Subcutaneous adipose tissue (tissue), 4 donors: ENCODE results near the gene PRPS2. TPM values are rescaled to one million over a fixed set of nuclear protein-coding genes. Genes with fewer than 3 reads are reported as not detected.

Source experiments
- total RNA-seq, 4 donors: library from RNA; depleted of rRNA; stranded (reverse); fragments of >200 nt; gene quantifications; one replicate each; pipeline ENCODE4 v1.1.0, GENCODE V29; 2016
- TF ChIP-seq, protein P1 (sequence below): fragments of 450-650 bp; IDR thresholded peaks from one replicate; pipeline ENCODE4 v1.5.1; 2016; ENCODE audit warnings: low read depth, mild to moderate bottlenecking, control low read depth, antibody characterized with exemption, moderate library complexity

Gene PRPS2
- total RNA-seq: 10 to 100 TPM; 17.8 to 56.6 (median 25.5) TPM

DNA sequence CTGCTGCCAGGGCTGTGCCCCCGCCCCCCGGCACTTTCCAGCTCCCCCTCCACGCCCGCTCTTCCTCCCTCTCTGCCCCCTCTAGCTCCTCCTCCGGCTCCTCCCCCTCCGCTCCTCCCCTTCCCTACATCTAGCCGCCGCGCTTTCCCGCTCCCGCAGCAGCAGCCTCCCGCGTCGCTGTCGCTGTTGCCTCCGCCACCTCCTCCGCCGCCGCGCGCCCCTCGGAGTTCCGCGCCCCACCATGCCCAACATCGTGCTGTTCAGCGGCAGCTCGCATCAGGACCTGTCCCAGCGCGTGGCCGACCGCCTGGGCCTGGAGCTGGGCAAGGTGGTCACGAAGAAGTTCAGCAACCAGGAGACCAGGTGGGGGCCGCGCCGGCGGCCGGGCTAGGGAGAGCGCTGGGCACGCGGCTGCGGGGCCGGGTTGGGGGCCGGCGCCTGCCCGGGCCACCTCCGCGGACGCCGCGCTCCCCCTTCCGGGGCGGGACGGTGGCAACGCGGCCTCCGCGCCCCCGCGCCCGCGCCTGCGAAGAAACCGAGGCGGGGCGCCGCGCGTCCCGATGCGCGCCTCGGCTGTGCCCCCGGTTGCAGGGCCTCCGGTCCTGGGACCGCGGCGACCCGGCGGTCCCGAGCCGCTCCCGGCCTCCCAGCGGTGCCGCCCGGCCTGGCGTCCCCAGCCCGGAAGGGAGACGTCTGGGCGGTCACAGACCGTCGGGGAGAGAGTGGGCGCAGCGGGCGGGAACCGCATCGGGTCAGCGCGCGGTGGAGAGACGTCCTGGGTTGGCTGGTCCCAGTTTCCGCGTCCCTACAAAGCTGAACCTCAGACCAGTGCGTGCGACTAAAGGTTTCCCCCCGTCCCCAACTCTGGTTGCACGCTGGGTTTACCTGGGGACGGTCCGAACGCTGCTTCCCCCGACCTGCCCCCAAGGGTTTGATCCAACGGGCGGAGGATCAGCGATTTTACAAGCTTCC lies at the start of gene PRPS2:
Gene PRPS2, plus strand, starts transcription at position 156 of the 972 bp plus-strand sequence. Its CDS starts 86 bp downstream, at position 242.
- TF ChIP-seq, protein P1, sequence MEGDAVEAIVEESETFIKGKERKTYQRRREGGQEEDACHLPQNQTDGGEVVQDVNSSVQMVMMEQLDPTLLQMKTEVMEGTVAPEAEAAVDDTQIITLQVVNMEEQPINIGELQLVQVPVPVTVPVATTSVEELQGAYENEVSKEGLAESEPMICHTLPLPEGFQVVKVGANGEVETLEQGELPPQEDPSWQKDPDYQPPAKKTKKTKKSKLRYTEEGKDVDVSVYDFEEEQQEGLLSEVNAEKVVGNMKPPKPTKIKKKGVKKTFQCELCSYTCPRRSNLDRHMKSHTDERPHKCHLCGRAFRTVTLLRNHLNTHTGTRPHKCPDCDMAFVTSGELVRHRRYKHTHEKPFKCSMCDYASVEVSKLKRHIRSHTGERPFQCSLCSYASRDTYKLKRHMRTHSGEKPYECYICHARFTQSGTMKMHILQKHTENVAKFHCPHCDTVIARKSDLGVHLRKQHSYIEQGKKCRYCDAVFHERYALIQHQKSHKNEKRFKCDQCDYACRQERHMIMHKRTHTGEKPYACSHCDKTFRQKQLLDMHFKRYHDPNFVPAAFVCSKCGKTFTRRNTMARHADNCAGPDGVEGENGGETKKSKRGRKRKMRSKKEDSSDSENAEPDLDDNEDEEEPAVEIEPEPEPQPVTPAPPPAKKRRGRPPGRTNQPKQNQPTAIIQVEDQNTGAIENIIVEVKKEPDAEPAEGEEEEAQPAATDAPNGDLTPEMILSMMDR: no peak

DNA sequence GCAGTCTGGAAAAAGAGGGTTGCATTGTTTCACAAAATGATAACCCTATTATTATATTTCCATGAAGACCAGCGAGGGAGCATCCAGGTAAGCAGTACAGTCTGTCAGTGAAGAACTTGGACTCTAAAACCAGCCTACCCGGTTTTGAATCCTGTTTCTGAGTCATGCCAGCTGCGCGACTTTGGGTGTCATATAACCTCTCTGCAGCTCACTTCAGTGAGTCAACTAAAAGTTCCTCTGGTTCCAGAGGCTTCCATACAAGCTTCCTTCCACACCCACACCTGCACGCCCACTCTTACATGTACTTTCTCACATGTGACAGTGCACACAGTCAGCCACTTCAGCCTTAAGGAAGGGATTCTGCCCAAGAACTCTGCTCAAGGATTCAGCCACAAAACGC lies 49.8 kb upstream of the PRPS2 start:
- TF ChIP-seq, protein P1: no peak

DNA sequence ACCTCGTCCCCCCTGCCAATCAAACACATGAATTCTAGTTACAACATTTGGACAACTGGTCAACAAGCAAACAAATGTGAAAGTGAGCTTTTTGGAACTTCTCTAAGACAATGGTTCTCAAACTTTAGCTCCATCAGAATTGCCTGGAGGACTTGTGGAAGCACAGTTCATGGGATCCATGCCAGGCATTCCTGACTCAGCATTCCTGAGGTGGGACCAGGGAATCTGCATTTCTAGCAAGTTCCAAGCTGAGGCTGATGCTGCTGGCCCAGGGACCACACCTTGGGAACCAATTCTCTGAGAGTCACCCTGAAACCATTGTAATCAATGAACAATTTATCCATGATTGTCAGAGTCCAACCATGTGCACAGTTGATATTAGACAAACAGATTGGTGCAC lies 43.8 kb upstream of the PRPS2 start:
- TF ChIP-seq, protein P1: no peak

DNA sequence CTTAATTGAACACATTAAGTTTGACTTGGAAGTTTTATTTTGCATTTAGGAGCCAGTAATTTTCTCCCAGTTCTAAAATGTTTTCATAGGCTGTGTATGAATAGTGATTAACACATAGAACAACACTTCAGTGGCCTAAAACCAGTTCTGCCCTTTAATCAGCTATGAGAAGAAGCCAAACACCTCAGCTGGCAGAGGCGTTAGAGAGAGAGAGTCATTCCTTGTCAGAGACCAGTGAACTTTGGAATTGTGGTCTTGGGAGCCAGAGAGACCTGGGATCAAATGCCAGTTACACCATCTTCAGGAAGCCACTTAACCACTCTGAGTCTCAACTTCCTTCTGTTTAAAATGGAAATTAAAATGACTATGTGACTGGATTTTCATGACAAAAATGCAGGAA lies 39.3 kb upstream of the PRPS2 start:
- TF ChIP-seq, protein P1: no peak

DNA sequence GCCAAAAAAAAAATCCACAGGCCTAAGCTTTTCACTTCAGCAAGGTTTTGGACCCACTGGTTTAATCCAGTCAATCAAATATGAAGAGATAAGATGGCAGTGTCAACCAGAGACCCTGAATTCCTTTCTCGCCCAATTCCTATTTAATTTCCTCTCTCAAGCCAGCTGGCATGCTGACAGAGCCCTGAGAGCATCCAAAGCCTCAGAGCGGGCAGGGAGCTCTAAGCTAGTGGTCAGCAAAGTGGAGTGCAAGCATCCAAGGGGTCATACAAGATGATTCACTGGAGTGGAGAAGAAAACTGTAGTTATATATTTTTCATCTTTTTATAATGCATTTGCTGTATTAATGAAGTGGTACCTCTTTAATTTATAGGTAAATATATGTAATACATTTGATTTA lies 37.8 kb upstream of the PRPS2 start:
- TF ChIP-seq, protein P1: no peak

DNA sequence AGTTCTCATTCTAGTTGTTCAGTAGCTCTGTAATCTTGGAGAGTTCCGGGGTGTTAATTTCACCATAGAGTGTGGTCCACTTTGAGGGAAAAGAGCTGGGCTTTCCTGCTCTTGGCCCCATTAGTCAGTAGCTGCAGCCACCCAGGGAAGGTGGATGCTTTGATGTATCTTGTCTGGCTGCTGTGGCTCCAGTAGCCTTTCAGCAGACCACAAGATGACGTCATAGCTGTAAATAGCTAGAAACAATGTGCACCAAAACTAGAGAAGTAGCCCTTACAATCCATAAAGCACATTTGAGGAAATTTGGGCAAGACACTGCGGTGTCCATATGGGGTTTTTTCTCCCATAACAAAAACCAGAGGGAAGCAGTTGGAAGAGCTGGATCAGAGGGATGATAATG lies 32.9 kb upstream of the PRPS2 start:
- TF ChIP-seq, protein P1: no peak

DNA sequence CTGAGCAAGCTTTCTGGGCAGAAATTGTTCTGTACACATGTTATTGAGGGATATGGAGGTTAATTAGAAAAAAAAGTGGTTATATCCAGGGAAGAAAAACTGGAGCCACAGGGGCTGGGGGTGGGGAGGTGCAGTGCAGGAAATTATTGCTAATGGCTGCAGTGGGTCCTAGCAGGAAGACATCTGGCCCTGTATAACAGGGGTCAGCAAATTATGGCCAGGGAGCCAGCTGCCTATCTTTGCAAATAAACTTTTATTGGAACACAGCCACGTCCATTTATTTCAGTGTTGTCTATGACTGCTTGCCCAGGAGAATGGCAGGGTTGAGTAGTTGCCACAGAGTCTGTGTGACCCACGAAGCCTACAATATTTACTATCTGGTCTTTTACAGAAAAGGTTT lies 23.4 kb upstream of the PRPS2 start:
- TF ChIP-seq, protein P1: no peak
